Mesothelial cell of epicardium (in vitro differentiated cells): ENCODE data around the gene ITIH1. TPM values are rescaled to one million over a fixed set of nuclear protein-coding genes. Genes with fewer than 3 reads are reported as not detected.
A peak's percentile ranks its signal among the peaks of the same experiment; 100 is the strongest.

ENCODE experiments used
- DNase-seq, 2 experiments: peaks; one replicate each; pipeline ENCODE4 v3.0.0; 2021; ENCODE audit warnings: low spot score in 2 of 2; ENCODE audit not compliant: unreplicated experiment in 2 of 2
- H3K27ac Mint-ChIP-seq: 2 replicates; pipeline ENCODE4 v1.8.0; 2021; ENCODE audit warnings: mixed read lengths
- H3K27me3 Mint-ChIP-seq: 2 replicates; pipeline ENCODE4 v1.8.0; 2021; ENCODE audit warnings: low read depth, mixed read lengths
- H3K36me3 Mint-ChIP-seq: 2 replicates; pipeline ENCODE4 v1.8.0; 2021; ENCODE audit warnings: mixed read lengths
- H3K4me1 Mint-ChIP-seq: 2 replicates; pipeline ENCODE4 v1.8.0; 2021; ENCODE audit warnings: mixed read lengths
- H3K4me3 Mint-ChIP-seq: 2 replicates; pipeline ENCODE4 v1.8.0; 2021; ENCODE audit warnings: mild to moderate bottlenecking, moderate library complexity, mixed read lengths
- H3K9me3 Mint-ChIP-seq: 2 replicates; pipeline ENCODE4 v1.8.0; 2021; ENCODE audit warnings: mixed read lengths
- CTCF ChIP-seq: fragments of 200-600 bp; sonication (generic); IDR thresholded peaks from one replicate; pipeline ENCODE4 v1.5.0; 2021; ENCODE audit warnings: antibody characterized with exemption; ENCODE audit not compliant: unreplicated experiment
- total RNA-seq: library from RNA; stranded (reverse); gene quantifications from 3 replicates; pipeline ENCODE4 v1.2.1, GENCODE V29; 2021

The ITIH1 gene
- total RNA-seq, 1 donor from 2014 or later, result not detected

GRCh38 chr3:52771334-52771681, 6.1 kb upstream of the ITIH1 start:
- peak overlapping the region; percentile 97 for H3K27ac Mint-ChIP-seq
- peak overlapping the region; percentile 94 for H3K4me3 Mint-ChIP-seq
- no peaks in the 10 kb centered on the region for H3K9me3 Mint-ChIP-seq
- DNase-seq, result no peak
- H3K4me1 Mint-ChIP-seq, result peaks cover 13% of the 10 kb centered on the region
- H3K36me3 Mint-ChIP-seq, result peaks cover 7% of the 10 kb centered on the region
- H3K27me3 Mint-ChIP-seq, result no peaks in the 10 kb centered on the region
- no peak for TF ChIP-seq CTCF

GRCh38 chr3:52771702-52772101, 5.7 kb upstream of the ITIH1 start:
- no peak for DNase-seq
- Mint-ChIP-seq H3K27ac (peak overlapping the region; percentile 97), H3K36me3 (peaks cover 7% of the 10 kb centered on the region), H3K9me3 (no peaks in the 10 kb centered on the region), H3K4me3 (peak overlapping the region; percentile 94), H3K27me3 (no peaks in the 10 kb centered on the region), H3K4me1 (peaks cover 13% of the 10 kb centered on the region)
- no peak for TF ChIP-seq CTCF

GRCh38 chr3:52773361-52774065, 3.9 kb upstream of the ITIH1 start:
- Mint-ChIP-seq H3K9me3 (no peaks in the 10 kb centered on the region), H3K27me3 (peaks cover 3% of the 10 kb centered on the region), H3K27ac (no peak overlapping the region), H3K4me3 (no peak overlapping the region), H3K36me3 (no peaks in the 10 kb centered on the region), H3K4me1 (peaks cover 13% of the 10 kb centered on the region)
- TF ChIP-seq CTCF, result no peak
- no peak for DNase-seq

- no peak overlapping the region for H3K4me3 Mint-ChIP-seq
- TF ChIP-seq CTCF, result no peak
- DNase-seq, result no peak
- no peak overlapping the region for H3K27ac Mint-ChIP-seq
- H3K4me1 Mint-ChIP-seq, result peaks cover 12% of the 10 kb centered on the region
- no peaks in the 10 kb centered on the region for H3K36me3 Mint-ChIP-seq
- H3K9me3 Mint-ChIP-seq, result no peaks in the 10 kb centered on the region
- H3K27me3 Mint-ChIP-seq, result peaks cover 3% of the 10 kb centered on the region
Measured at GRCh38 chr3:52774066-52774713, 3.2 kb upstream of the ITIH1 start.

- Mint-ChIP-seq H3K27ac (no peak overlapping the region), H3K4me3 (no peak overlapping the region), H3K9me3 (no peaks in the 10 kb centered on the region), H3K4me1 (peaks cover 3% of the 10 kb centered on the region), H3K36me3 (no peaks in the 10 kb centered on the region), H3K27me3 (peaks cover 10% of the 10 kb centered on the region)
- TF ChIP-seq CTCF, result no peak
- DNase-seq, result no peak
Measured at GRCh38 chr3:52774901-52775864, 2.2 kb upstream of the ITIH1 start.
